ENCODE results near the gene HOGA1.

HOGA1 gene

DNA sequence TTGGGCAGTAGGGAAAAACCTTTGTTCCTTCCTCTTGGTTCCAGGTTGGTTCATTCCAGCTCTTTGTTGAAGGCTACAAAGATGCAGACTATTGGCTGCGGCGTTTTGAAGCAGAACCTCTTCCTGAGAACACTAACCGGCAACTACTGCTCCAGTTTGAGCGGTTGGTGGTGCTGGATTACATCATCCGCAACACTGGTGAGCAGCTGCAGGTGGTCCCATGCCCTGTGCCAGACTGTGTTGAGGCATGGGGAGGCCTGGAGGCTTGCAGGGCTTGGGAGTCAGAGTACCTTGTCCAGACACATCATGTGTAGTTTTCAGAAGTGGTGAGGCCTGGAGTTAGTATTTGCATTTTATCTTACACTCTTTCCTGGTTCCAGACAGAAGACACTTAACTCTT is 72.6 kb downstream of the HOGA1 start:
- TF ChIP-seq ZFX (IDR thresholded peaks at IDR 0.05; ENCODE audit: borderline replicate concordance) = no peak
- TF ChIP-seq, protein P1, sequence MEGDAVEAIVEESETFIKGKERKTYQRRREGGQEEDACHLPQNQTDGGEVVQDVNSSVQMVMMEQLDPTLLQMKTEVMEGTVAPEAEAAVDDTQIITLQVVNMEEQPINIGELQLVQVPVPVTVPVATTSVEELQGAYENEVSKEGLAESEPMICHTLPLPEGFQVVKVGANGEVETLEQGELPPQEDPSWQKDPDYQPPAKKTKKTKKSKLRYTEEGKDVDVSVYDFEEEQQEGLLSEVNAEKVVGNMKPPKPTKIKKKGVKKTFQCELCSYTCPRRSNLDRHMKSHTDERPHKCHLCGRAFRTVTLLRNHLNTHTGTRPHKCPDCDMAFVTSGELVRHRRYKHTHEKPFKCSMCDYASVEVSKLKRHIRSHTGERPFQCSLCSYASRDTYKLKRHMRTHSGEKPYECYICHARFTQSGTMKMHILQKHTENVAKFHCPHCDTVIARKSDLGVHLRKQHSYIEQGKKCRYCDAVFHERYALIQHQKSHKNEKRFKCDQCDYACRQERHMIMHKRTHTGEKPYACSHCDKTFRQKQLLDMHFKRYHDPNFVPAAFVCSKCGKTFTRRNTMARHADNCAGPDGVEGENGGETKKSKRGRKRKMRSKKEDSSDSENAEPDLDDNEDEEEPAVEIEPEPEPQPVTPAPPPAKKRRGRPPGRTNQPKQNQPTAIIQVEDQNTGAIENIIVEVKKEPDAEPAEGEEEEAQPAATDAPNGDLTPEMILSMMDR (IDR thresholded peaks at IDR 0.05) = no peak
- H3K27ac ChIP-seq = no peak overlapping the region

DNA sequence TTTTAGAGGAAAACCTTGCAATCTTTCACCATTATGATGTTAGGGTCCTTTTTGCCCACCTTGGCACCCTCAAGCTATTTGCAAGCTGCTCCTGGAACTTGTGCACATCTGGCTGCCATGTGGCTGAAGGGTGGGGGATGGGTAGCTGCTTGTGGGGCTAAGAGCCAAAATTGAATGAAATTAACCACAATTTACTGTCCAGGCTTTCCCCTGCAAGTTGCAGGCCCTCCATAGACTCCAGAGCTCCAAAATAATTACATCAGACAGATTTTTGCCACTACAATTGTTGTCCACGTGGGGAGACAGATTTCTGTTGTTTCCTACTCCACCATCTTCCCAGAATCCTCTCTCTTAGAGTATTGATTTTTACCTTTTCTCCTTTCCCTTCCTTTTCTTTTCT is 75.4 kb downstream of the HOGA1 start:
- no peak overlapping the region for H3K27ac ChIP-seq
- TF ChIP-seq, protein P1 (IDR thresholded peaks at IDR 0.05) = no peak
- TF ChIP-seq ZFX (IDR thresholded peaks at IDR 0.05; ENCODE audit: borderline replicate concordance) = no peak
